ENCODE data around the gene ZNF343.

The ZNF343 gene

DNA sequence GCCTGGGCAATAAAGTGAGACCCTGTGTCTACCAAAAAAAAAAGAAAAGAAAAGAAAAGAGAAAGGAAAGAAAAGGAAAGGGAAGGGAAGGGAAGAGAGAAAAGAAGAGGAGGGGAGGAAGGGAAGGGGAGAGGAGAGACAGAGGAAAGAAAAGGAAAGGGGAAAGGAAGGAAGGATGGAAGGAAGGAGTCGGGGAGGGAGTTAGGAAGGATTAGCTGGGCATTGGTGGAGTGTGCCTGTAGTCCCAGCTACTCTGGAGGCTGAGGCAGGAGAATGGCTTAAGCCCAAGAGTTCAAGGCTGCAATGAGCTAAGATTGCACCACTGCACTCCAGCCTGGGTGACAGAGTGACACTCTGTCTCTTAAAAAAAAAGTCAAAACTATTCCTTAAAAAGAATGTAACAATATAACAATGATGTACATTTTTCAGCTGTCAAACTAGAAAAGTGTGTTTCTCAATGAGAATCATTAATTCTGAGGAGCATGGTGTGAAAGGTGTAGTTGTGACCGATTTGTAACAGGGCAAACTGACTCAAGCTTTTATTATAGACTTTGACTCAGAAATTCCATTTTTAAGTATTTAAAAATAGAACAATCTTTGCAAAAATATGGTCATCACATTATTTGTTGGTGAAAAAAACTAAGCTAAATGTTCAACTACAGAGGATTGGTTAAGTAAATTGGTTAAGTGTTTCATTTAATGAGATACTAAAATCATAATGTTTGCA, 52.8 kb downstream of the ZNF343 start:
- H3K27me3 ChIP-seq (ENCODE audit: insufficient read depth, poor library complexity, severe bottlenecking) = no peaks in the 10 kb centered on the region
- H3K4me3 ChIP-seq (ENCODE audit: severe bottlenecking) = no peak overlapping the region
- H3K4me1 ChIP-seq (ENCODE audit: insufficient read depth, poor library complexity, severe bottlenecking) = no peaks in the 10 kb centered on the region
- no peak overlapping the region for H3K27ac ChIP-seq (ENCODE audit: poor library complexity, severe bottlenecking)
- no peak for DNase-seq (ENCODE audit: low spot score)
- TF ChIP-seq, protein P1, sequence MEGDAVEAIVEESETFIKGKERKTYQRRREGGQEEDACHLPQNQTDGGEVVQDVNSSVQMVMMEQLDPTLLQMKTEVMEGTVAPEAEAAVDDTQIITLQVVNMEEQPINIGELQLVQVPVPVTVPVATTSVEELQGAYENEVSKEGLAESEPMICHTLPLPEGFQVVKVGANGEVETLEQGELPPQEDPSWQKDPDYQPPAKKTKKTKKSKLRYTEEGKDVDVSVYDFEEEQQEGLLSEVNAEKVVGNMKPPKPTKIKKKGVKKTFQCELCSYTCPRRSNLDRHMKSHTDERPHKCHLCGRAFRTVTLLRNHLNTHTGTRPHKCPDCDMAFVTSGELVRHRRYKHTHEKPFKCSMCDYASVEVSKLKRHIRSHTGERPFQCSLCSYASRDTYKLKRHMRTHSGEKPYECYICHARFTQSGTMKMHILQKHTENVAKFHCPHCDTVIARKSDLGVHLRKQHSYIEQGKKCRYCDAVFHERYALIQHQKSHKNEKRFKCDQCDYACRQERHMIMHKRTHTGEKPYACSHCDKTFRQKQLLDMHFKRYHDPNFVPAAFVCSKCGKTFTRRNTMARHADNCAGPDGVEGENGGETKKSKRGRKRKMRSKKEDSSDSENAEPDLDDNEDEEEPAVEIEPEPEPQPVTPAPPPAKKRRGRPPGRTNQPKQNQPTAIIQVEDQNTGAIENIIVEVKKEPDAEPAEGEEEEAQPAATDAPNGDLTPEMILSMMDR (IDR thresholded peaks at IDR 0.05; ENCODE audit: poor library complexity, severe bottlenecking) = no peak
- no peak for ATAC-seq (ENCODE audit: low read depth)
- H3K9me3 ChIP-seq (ENCODE audit: severe bottlenecking) = no peaks in the 10 kb centered on the region
- H3K36me3 ChIP-seq (ENCODE audit: low read depth) = peaks cover 19% of the 10 kb centered on the region

DNA sequence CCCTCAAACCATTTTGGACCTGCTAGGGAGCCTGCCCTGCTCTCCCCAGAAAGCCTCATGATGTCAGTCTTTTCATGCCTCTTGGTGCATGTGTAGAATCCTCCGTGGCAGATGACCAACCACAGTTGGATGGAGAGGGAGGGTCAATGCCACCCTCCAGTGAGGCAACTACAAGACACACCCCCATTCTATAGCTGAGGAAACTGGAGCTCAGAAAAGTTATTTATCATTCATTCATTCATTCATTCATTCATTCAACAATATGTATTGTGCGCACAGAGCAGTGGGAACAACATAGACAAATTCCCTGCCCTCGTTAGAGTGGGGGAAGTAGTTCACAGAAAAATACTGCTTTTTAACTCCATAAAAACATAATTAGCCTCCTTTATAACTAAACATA, 54.9 kb downstream of the ZNF343 start:
- no peak for DNase-seq (ENCODE audit: low spot score)
- ATAC-seq (ENCODE audit: low read depth) = no peak
- H3K9me3 ChIP-seq (ENCODE audit: severe bottlenecking) = no peaks in the 10 kb centered on the region
- H3K36me3 ChIP-seq (ENCODE audit: low read depth) = no peaks in the 10 kb centered on the region
- no peaks in the 10 kb centered on the region for H3K4me1 ChIP-seq (ENCODE audit: insufficient read depth, poor library complexity, severe bottlenecking)
- H3K4me3 ChIP-seq (ENCODE audit: severe bottlenecking) = no peak overlapping the region
- H3K27ac ChIP-seq (ENCODE audit: poor library complexity, severe bottlenecking) = no peak overlapping the region
- H3K27me3 ChIP-seq (ENCODE audit: insufficient read depth, poor library complexity, severe bottlenecking) = no peaks in the 10 kb centered on the region
- TF ChIP-seq, protein P1 (IDR thresholded peaks at IDR 0.05; ENCODE audit: poor library complexity, severe bottlenecking) = no peak

DNA sequence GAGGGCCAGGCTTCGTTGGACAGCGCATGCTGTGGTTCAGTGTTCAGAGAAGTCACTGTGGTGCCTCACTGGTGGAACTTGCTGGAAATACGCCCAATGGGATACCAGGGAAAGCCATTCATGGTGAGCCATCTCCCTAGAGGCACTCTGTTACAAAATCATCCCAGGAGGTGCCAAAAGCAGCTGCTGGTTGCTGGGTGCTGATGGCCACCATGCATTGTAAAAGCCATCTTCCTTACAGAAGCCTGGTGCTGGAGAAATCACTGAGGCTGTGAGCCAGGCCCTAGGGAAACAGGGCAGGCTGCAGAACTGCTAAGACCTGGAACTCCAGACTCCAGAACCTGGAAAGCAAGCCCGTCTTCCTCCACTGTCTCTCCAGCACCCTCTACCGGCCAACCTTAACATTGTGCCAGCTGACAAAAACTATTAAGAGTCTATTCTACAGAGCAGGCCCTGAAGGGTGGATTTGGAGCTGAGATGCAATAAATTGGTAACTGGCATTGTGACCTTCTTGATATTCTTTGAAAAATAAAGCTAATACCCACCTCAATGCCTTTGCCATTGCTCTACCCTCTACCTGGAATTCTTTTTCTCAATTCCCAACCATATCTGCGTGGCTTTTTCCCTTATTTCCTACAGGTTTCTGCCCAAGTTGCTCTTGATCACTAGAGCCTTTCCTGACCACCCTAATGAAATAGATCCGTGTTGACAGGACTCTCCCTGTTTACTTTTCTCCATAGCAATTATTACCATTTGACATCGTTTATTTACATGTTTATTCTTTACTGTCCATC, 56.6 kb downstream of the ZNF343 start:
- no peaks in the 10 kb centered on the region for H3K27me3 ChIP-seq (ENCODE audit: insufficient read depth, poor library complexity, severe bottlenecking)
- TF ChIP-seq, protein P1 (IDR thresholded peaks at IDR 0.05; ENCODE audit: poor library complexity, severe bottlenecking) = peak; percentile 92
- no peak overlapping the region for H3K27ac ChIP-seq (ENCODE audit: poor library complexity, severe bottlenecking)
- ATAC-seq (ENCODE audit: low read depth) (peak; percentile 72), DNase-seq (ENCODE audit: low spot score) (no peak)
- H3K9me3 ChIP-seq (ENCODE audit: severe bottlenecking) = no peaks in the 10 kb centered on the region
- H3K4me1 ChIP-seq (ENCODE audit: insufficient read depth, poor library complexity, severe bottlenecking) = no peaks in the 10 kb centered on the region
- H3K36me3 ChIP-seq (ENCODE audit: low read depth) = no peaks in the 10 kb centered on the region
- H3K4me3 ChIP-seq (ENCODE audit: severe bottlenecking) = no peak overlapping the region

DNA sequence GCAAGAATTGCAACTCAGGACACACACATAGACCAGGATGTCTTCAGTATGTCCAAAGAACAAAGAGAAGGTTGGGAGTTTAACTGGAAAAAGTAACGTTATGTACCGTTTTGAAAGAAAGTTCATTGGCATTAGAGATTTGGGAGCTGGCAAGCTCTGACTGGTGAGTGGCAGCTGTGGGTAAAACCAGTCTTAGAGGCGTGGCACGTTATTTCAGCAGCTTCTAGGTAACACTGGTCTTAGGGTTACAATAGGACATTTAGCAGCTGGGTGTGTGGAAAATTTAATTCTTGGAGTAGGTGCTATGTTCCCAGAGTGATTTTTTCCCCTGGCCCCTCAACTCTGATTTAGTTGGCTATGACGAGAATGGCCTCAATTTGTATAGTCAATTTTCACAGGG, 57.3 kb downstream of the ZNF343 start:
- Histone ChIP-seq H3K27me3 (ENCODE audit: insufficient read depth, poor library complexity, severe bottlenecking) (no peaks in the 10 kb centered on the region), H3K9me3 (ENCODE audit: severe bottlenecking) (no peaks in the 10 kb centered on the region), H3K36me3 (ENCODE audit: low read depth) (no peaks in the 10 kb centered on the region), H3K4me3 (ENCODE audit: severe bottlenecking) (no peak overlapping the region), H3K27ac (ENCODE audit: poor library complexity, severe bottlenecking) (no peak overlapping the region), H3K4me1 (ENCODE audit: insufficient read depth, poor library complexity, severe bottlenecking) (no peaks in the 10 kb centered on the region)
- DNase-seq (ENCODE audit: low spot score) (no peak), ATAC-seq (ENCODE audit: low read depth) (no peak)
- TF ChIP-seq, protein P1 (IDR thresholded peaks at IDR 0.05; ENCODE audit: poor library complexity, severe bottlenecking) = no peak

DNA sequence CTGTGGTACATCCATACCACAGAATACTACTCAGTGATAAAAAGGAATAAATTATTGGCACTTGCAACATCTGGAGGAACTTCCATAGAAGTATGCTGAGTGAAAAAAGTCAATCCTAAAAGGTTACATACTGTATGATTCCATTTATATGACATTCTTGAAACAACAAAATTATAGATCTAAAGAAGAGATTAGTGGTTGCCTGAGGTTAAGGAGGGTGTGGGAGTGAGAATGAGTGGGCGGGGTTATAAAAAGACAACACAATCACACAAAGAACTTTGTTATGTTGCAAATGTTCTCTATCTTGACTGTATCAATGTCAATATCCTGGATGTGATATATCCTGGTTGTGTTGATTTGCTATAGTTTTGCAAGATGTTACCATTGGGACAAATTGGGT, 59.3 kb downstream of the ZNF343 start:
- H3K4me1 ChIP-seq (ENCODE audit: insufficient read depth, poor library complexity, severe bottlenecking) = no peaks in the 10 kb centered on the region
- no peak for DNase-seq (ENCODE audit: low spot score)
- no peaks in the 10 kb centered on the region for H3K9me3 ChIP-seq (ENCODE audit: severe bottlenecking)

More for the DNA sequence above, 59.3 kb downstream of the ZNF343 start:
- H3K4me3 ChIP-seq (ENCODE audit: severe bottlenecking) = no peak overlapping the region
- TF ChIP-seq, protein P1 (IDR thresholded peaks at IDR 0.05; ENCODE audit: poor library complexity, severe bottlenecking) = no peak
- no peak overlapping the region for H3K27ac ChIP-seq (ENCODE audit: poor library complexity, severe bottlenecking)
- ATAC-seq (ENCODE audit: low read depth) = no peak
- no peaks in the 10 kb centered on the region for H3K36me3 ChIP-seq (ENCODE audit: low read depth)
- H3K27me3 ChIP-seq (ENCODE audit: insufficient read depth, poor library complexity, severe bottlenecking) = no peaks in the 10 kb centered on the region

All from RWPE2 (cell line).